Measurements from ENCODE around the gene STARD10.
A peak's percentile ranks its signal among the peaks of the same experiment; 100 is the strongest.
"Not testable (repeated sequence)": the region's sequence is repeated elsewhere in the genome, so short reads cannot be mapped to it uniquely, and the experiment has no call there.

The STARD10 gene

DNA sequence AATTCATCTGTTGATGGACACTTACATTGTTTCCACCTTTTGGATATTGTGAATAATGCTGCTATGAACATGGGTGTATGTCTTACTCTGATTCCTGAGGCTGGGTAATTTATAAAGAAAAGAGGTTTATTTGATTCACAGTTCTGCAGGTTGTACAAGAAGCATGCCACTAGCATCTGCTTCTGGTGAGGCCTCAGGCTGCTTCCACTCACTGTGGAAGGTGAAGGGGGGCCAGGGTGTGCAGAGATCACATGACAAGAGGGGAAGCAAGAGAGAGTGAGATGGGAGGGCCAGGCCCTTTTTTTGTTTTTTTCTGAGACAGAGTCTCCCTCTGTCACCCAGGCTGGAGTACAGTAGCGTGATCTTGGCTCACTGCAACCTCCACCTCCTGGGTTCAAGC is 12.5 kb upstream of the STARD10 start:
- DNase-seq: not testable (repeated sequence)

DNA sequence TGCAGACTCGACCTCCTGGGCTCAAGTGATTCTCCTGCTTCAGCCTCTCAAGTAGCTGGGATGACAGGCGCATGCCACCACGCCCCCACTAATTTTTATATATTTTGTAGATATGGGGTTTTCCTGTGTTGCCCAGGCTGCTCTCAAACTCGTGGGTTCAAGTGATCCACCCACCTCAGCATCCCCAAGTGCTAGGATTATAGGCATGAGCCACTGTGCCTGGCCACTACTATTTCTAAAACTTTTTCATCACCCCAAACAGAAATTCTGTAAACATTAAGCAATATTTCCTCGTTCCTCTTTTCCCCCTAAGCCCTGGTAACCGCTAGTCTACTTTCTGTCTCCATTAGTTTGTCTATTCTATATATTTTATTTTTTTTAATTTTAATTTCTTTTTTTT is 11.4 kb upstream of the STARD10 start:
- DNase-seq: no peak

DNA sequence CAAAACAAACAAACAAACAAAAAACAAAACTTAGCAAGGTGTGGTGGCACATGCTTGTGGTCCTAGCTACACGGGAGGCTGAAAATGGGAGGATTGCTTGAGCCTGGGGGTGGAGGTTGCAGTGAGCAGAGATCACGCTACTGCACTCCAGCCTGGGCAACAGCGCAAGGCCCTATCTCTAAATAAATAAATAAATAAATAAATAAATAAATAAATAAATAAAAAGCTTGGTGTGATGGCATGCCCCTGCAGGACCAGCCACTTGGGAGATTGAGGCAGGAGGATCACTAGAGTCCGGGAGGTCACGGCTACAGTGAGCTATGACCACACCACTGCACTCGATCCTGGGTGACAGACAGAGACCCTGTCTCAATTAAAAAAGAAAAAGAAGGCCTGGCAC is 9.0 kb upstream of the STARD10 start:
- no peak for DNase-seq

DNA sequence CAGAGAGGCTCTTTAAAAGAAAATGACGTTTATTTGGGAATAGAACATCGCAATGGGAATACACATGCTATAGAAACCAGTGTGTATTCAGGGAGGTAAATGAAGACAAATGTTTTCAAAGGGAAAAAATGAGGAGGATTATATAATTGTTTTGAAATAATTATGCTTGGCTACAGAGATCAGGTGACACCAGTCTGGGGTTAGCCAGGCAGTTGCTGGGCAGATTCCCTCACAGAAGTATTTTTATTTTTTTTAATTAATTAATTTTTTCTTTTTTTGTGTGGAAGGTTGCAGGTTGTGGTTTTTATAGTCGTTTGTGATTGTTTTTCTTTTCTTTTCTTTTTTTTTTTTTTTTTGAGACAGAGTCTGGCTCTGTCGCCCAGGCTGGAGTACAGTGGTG is 5.6 kb upstream of the STARD10 start:
- no peak for DNase-seq

DNA sequence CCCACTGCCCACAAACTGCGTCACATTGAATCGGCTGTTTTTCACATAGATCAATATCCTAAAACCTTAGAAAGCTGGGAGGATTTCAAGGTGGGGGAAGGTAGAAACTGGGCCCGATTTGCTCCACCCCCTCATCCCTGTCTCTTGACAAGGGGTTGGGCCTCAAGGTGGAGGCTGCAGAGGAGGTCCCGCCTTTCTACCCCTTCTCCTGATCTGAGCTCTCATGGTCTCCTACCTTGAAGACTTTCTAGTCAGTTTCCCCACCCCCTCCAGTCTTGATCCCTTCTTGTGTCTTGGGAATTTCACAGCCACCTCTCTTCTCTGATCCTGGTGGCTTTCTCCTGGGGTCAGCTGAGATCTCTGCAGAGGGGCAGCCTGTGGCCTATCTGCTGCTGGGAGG is 4.5 kb upstream of the STARD10 start:
- no peak for DNase-seq

DNA sequence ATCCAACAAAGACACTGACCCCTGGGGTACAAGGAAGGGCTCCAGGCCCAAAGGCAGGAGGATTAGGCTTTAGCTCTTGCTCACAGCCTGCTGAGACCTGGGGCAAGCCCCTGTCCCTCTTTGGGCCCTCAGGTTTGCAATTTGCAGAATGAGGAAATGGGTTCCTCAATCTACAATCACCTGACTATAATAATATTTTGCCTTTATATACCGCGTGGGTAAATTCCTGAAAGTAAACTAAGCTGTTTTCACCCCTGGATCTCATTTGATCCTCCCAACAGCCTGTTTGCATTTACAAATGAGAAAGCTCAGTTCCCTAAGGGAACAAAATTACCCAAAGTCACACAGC is 797 bp downstream of the STARD10 start:
- DNase-seq: no peak

DNA sequence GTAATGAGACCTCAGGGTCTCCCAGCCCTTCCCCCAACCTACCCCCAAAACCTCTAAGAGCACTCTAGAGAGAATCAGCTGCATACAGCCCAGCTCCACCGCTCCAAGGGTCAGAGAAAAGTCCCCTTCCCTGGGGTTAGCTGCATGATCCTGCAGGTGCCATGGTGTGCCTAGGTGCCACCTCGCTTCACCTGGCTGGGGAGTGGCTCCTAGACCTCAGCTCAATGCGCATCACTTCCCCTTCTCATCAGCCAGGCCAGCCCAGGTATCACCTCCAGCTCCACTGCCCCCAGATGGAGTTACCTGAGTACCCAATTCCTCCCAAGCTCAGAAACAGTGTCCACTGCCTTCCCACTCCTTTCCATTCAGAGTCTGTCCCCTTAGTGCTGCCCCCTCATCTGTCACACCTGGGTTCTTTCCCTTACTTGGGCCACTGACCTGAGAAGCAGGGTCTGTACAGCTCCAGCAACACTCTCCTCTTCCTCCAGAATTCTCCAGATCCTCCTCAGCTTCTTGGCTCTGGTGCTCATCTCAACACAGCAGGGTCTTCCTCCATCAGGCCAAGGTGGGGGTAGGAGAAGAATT is 1.3 kb downstream of the STARD10 start:
- no peak for DNase-seq

DNA sequence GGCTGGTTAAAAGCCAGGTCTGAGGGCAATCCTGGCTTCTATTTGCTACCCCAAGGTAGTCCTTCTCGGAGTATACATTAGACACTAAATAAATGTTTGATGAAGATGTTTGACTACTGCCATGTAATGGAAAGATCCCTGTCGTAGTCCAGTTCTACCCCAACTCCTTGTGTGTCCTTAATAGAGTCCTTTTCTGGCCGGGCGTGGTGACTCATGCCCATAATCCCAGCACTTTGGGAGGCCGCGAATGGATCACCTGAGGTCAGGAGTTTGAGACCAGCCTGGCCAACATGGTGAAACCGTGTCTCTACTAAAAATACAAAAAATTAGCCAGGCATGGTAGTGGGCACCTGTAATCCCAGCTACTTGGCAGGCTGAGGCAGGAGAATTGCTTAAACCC is 2.6 kb downstream of the STARD10 start:
- not testable (repeated sequence) for DNase-seq

DNA sequence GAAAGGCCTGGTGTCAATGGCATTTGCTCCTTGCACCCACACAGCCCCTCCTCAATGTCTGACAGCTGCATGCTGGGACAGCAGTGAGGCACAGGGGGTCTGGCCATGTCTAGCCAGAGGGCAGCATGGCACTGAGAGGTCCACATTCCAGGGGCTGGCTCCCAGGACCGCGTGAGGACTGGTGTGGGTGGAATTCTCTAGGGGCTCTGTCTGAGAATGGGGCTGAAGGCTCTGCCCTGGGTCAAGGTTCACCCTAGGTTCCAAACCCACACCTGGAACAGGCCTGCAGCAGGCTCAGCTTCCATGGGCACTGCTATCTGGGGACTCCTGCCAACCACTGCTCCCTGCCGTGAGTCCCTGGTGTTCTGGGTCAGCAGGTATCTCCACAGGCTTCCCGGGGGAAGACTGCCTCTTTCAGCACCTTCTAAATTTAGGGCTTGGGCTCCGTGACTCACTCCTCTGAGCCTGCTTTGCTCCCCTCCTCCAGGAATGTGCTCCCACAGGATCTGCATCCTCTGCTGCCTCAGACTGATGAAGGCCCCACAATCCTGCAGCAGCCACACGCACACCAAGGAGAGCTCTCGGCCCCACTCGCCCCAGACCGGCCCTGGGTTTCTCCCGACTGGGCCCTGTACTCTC is 4.2 kb downstream of the STARD10 start:
- DNase-seq: no peak

DNA sequence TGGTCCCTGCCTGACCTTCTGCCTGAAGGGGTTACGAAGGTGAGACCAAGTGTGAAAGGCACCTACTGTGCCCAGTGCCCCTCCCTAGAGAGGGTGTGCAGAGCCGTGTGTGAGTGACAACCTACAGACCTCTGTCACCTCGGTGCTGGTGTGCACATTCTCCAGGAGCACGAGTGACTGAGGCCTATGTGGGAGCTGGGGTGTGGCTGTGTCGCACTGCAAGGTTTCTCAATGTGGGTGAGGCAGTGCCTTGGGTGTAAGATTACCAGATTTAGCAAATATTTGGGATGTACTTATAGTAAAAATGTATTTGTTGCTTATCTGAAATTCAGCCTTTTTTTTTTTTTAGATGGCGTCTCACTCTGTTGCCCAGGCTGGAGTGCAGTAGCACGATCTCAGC is 5.6 kb downstream of the STARD10 start:
- DNase-seq: no peak

DNA sequence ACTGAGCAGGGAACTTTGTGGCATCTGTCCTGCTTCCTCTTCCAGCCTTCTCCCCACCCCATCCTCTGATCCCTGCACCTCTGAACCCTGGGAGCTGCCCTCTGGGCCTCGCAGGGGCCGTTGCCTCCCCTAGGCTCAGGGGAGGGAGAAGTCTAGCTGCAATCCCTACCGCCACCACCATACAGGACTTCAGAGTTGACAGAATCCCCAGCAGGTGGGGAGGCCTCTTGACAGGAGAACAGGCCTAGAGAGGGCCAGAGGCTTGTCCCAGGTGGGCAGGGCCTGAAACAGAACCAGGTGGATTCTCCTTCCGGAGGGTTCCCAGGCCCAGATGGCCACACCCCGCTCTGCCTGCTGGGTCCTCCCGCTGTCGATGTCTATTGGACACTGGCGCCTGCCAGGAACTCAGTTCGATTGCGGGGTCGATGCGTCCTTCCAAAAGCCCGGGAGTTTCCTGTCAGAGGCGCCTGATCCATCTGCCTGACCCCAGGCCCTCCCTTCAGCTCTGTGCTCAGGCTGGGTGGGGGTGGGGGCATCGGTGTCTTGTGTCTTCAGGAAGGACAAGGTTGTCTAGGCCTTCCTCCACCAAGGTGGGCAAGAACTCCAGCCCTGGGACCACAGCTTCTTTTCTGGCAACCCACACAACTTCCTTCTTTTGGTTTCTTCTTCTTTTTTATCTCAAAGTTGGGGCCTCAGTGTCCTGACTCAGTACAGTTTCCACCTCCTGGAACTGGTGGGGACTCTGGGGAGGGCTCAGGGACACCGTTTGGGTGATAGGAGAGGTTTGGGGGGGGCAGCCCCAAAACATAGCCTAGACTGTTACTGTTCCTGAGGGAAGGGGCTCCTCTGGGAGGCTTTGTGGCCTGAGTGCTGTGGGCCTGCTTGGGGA is 6.4 kb downstream of the STARD10 start:
- DNase-seq: no peak

DNA sequence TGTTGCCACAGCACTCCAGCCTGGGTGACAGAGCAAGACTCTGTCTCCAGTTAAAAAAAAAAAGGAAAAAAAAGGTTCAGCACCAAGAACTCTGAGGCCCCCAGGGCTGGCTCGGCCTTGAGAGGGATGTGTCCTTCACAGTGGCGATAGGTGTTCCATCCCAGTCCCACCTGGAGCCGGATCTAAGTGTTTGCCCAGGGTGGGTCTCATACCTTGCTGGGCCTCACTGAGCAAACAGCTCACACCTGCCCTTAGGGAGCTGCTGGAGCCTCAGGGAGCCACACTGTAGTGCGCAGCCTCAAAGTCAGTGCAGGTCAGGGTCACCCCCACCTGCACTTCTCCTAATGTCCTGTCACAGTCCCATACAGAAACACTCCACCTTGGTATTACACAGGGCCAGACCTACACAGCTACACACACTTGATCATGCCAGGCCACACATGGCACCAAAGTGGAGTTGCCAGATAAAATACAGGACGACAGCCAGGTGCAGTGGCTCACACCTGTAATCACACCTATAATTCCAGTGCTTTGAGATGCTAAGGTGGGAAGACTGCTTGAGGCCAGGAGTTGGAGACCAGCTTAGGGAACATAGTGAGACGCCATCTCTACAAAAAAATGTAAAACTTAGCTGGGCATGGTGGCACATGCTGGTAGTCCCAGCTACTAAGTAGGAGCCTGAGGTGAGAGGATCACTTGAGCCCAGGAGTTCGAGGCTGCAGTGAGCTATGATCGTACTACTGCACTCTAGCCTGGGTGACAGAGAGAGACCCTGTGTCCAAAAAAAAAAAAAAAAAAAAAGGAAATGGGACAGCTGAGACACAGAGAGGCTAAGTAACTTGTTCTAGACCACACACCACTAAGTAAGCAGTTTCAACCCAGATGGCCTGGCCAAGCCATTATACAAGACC is 7.3 kb downstream of the STARD10 start:
- no peak for DNase-seq

DNA sequence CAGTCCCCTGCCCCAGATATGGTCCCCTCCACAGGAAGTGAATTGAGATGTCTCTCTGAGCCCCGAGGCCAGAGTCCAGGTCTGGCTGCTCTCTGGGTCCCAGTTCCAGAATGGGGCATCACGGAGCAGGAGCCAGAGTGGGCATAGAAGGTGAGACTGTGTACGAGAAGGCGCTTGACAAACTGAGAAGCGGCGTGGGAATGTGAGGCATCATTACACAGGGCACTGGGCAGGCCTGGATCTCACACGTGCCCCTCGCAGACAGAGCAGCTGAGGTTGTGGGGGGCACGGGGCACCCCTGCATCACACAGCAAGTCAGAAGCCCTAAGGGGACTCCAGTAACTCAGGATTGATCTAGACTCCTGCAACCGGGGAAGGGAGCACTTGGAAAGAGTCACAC is 9.2 kb downstream of the STARD10 start:
- DNase-seq: no peak

DNA sequence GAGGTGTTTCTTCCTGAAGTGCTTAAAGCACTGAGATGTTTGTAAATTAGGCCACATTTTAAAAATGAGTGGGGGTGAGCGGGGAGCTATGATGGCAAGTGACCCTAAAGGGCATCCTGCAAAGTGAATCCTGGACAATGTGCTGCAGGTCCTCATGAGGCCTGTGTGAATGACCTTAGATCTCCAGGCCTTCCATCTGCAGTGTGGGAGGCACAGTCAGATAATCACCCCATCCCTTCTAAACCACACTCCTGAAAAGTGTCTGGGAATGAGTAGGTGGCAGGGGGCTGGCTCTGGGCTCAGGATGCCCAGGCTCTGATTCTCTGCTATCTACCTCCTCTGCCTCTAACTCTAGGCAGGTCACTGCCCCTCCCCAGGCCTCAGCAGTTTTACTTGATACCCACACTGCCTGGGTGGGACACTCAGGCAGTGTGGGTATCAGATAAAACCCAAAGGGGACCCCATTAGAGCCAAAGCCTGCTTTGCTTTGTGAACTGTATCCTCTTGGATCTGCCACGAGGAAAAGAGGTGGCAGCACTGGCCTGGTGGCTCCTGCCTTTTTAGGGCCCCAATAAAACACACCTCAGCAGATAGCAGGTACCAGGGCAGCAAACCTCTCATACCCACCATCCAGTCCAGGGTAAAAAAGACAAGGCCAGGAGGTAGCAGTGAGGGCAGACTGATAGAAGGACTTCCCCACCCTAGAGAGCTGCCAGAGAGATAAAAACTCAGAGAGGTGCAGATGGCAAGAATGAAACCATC is 10.5 kb downstream of the STARD10 start:
- no peak for DNase-seq

DNA sequence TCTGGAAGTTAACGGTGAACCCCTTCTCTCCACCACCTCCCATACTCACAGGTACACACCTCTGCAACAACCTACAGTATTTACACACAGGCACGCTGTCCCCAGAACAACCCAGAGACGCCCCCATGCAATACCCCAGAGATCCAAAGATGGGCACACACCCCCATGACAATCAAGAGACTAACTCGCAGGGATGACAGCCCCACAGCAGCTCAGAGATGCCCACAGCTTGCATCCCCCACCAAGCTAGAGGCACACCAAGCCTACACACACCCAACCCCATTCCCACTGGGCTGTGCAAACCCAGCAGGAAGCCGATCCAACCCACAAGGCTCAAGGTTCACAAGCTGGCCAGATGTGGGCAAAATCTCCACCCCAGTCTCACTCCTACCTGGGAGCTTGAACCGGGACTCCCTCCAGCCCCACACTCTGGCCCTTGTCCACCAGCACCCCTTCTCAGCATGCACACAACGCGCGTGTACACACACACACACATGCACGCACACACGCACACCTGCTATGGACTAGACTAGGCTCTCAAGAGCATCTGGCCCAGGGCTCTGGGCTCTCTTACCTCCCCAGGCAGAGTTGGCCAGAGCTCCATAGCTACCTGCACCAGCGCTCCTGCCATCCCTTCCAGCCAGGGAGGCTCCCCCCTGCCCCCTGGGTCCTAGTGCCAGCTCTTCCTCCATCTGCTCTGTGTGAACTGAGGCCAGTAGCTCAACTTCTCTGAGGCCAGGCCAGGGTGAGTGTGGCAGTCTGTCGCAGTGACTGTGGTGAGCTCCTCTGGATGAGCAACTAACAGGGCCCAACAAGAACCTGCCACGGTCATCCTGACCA is 11.5 kb downstream of the STARD10 start:
- peak; percentile 52 for DNase-seq

DNA sequence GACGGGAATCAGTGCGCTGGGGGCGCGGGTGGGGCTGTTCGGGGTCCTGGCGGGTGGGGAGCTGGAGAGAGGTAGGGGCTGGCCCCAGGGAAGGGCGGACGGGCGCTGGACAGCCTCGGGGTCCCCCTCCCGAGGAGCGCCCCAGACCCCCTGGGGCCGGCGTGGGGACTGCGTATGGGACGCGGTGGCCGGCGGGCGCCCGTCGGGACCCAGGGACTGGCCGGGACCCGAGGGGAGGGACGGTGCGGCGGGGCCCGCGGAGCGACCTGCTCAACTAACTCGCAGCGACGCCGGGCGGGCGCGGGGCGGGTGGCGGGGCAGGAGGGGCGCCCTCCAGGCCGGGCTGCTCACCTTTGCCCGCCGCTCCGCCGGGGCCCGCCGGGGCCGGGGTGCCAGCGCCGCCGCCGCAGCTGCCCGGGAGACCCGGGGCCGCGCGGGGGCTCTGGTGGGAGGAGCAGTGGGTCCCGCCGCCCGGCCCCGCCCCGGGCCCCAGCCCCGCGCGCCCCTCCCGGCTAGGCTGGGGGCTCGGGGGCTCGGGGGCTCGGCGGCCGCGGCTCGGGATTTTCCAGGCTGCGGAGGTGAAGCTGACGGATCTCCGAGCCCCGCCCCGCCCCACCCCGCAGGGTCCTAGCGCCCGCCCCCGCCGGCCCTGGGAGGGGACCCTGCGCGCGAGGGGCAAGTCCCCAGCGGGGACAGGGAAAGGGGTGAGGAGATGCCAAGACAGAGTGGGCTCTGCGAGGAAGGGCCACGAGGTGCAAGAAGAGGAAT is 12.3 kb downstream of the STARD10 start:
- DNase-seq: peak; percentile 18

DNA sequence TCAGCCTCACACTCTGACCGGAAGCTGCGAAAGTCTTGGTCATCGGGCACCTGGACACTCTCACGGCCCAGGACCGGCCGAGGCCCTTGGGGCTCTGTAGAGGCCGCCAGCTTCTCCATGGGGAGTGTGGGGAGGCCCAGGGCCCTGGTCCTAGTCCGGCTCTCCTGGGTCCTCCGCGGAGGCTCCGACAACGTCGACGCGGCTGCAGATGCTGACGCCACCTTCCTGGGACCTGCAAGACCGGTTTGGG is 12.9 kb downstream of the STARD10 start:
- DNase-seq: no peak

DNA sequence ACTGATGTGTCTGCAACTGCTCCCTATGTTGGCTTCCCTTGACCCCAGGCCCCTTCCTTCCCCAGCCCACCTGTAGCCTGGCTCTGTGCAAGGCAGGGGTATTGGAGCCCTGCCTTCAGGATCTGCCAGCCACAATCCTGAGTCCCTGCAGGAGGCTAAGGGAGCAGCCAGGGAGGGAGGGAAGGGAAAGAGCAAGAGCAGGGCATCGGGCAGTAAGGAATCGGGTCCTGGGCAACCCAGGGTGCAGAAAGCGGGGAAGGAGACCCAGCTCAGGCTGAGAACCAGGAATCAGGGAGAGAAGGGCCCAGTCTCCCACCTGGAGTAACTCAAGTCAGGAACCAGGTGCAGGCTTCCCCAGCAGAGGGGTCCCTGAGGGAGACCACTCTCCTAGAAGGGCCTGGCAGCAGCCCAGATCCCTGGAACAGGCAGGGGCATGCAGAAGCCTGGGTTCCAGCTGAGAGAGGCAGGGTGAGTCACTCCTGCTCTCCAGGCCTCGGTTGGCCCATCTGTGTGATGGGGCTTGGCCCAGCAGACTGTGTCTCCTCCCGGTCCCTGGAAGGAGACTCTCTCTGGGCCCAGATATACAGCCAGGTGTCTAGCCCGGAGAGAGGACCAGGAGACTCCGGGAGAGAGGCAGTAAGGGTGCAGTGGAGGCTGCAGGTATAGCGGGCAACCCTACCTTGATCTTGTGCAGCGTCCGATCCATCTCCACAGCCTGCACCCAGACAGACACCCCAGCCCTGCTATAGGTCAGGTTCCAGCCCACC is 13.4 kb downstream of the STARD10 start:
- DNase-seq: no peak

DNA sequence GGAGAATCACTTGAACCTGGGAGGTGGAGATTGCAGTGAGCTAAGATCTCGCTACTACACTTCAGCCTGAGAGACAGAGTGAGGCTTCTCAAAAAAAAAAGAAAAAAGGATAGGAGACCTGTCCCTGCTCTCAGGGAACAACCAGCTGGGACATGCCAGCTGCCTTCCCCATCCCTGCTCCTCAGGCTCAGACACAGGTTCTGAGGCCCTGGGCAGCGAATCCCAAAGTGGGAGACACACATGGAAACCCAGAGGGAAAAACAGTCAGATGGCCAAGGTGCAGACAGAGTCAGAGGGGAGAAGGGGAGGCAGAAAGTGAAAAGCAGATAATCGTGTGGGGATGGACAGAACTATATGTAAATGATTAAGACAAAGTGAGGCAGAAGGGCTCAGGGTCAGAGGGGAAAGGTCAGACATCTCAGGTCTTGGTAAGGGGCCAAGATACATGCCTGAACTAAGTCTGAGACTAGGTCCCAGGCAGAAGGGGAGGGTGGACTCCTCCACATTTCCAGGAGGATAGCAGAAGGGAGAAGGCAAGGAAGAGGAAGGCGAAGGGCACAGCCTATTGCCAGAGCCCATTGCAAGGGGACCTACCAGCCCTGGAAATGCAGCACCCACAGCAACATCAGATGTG is 14.2 kb downstream of the STARD10 start:
- no peak for DNase-seq
